ENCODE measurements around the gene TFF1.

TFF1 gene

GRCh38 chr21:42321845-42322244 is 44.5 kb downstream of the TFF1 start:
- TF ChIP-seq CTCF (conservative IDR thresholded peaks at IDR 0.05; ENCODE audit: control insufficient read depth, insufficient read depth, low read depth, low read length): no peak
- no peak for DNase-seq (ENCODE audit: low read depth)
- no peak overlapping the region for H3K4me3 ChIP-seq (ENCODE audit: control insufficient read depth, low read depth, low read length)

- no peak overlapping the region for H3K4me3 ChIP-seq (ENCODE audit: control insufficient read depth, low read depth, low read length)
- no peak for TF ChIP-seq CTCF (conservative IDR thresholded peaks at IDR 0.05; ENCODE audit: control insufficient read depth, insufficient read depth, low read depth, low read length)
- DNase-seq (ENCODE audit: low read depth): no peak
These were observed 45.1 kb downstream of the TFF1 start for GRCh38 chr21:42321231-42321630.

GRCh38 chr21:42320791-42321190 is 45.5 kb downstream of the TFF1 start:
- no peak for TF ChIP-seq CTCF (conservative IDR thresholded peaks at IDR 0.05; ENCODE audit: control insufficient read depth, insufficient read depth, low read depth, low read length)
- H3K4me3 ChIP-seq (ENCODE audit: control insufficient read depth, low read depth, low read length): no peak overlapping the region
- DNase-seq (ENCODE audit: low read depth): no peak

GRCh38 chr21:42319851-42320572 is 46.3 kb downstream of the TFF1 start:
- TF ChIP-seq CTCF (conservative IDR thresholded peaks at IDR 0.05; ENCODE audit: control insufficient read depth, insufficient read depth, low read depth, low read length): no peak
- no peak for DNase-seq (ENCODE audit: low read depth)

GRCh38 chr21:42319376-42319775 is 47.0 kb downstream of the TFF1 start:
- no peak for TF ChIP-seq CTCF (conservative IDR thresholded peaks at IDR 0.05; ENCODE audit: control insufficient read depth, insufficient read depth, low read depth, low read length)
- H3K4me3 ChIP-seq (ENCODE audit: control insufficient read depth, low read depth, low read length): no peak overlapping the region
- no peak for DNase-seq (ENCODE audit: low read depth)

More at GRCh38 chr21:42319851-42320572, 46.3 kb downstream of the TFF1 start:
- H3K4me3 ChIP-seq (ENCODE audit: control insufficient read depth, low read depth, low read length): no peak overlapping the region

- no peak for TF ChIP-seq CTCF (conservative IDR thresholded peaks at IDR 0.05; ENCODE audit: control insufficient read depth, insufficient read depth, low read depth, low read length)
- no peak overlapping the region for H3K4me3 ChIP-seq (ENCODE audit: control insufficient read depth, low read depth, low read length)
- DNase-seq (ENCODE audit: low read depth): no peak
These were observed 48.2 kb downstream of the TFF1 start for GRCh38 chr21:42317826-42318746.
